Right ventricle myocardium superior (tissue), 1 donor: ENCODE measurements around the gene TWF2. TPM values are rescaled to one million over a fixed set of nuclear protein-coding genes. Genes with fewer than 3 reads are reported as not detected.
A peak's percentile ranks its signal among the peaks of the same experiment; 100 is the strongest.

ENCODE experiments used
- ATAC-seq: fragments of 200-7000 bp; cut with Tn5 transposase; one replicate; pipeline ENCODE4 v1.9.1; 2020; ENCODE audit warnings: mild to moderate bottlenecking; ENCODE audit not compliant: poor library complexity
- DNase-seq: peaks from one replicate; pipeline ENCODE4 v3.0.0-alpha.2; 2020
- intact Hi-C: fragments of 100-400 bp; cut with DNase I; formaldehyde crosslinking; loops from one replicate; pipeline ENCODE4 v1.11.2; 2022
- total RNA-seq: library from RNA; stranded (reverse); fragmentation: NEBNext Ultra II Directional; extraction: Animal tissue kit (Norgen Biotek cat#: 25700); gene quantifications from one replicate; pipeline ENCODE4 v1.2.1, GENCODE V29; 2021
- donor health status: DM: no; HTN: yes; CAD: no; lungs with severe emphysema.

The TWF2 gene
- total RNA-seq, 1 donor from 2014 or later, result 131 TPM

DNA sequence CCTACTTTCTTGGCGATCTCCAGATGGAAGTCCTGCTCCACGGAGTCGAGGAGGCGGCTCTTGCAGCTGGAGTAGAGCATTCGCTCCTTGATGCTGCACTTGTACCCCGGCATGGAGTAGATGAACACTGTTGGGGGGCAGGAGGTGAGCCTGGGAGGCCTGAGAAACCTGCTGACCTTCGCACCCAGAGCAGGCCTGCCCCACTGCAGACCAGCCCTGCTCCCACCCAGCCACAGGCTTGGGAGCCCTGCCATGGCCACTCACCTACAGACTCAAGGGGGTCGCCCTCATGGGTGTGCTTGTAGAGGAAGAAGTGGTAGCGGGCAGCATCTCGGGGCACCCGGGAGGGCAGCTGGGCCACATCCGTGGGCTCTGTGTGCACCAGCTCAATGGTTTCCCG, 9.3 kb downstream of the TWF2 start:
- ATAC-seq, result no peak
- DNase-seq, result no peak
- intact Hi-C loops, result loop anchor here (5.0 kb wide), 1 partner anchor 113 kb away; no protein-coding TSS in a partner anchor

DNA sequence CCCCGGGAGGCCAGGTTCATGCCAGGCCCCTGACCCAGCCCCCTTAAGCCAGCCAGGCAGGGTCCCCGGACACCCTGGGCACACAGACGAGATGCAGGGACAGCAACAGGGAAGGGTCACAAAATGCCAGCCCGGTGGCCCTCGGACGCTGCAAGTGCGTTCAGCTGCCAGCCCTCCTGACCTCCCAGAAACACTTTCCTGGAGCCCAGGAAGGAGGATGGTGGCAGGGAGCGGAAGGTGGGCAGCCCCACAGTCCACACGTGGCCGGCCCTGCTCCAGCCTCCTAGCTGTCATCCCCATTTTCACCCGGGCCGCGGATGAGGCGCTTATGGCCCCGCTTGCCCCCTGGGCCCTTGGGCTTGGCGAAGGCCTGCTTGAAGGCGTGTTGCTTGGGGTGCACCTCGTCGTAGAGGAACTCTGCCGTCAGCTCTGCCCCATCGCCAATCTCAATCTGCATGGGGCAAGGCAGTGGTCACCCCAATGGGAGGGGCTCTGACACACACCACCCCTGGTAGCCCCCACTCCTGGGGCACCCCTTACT, 10.1 kb downstream of the TWF2 start:
- no peak for DNase-seq
- intact Hi-C loops, result loop anchor here (5.0 kb wide), 1 partner anchor 113 kb away; no protein-coding TSS in a partner anchor
- ATAC-seq, result no peak

DNA sequence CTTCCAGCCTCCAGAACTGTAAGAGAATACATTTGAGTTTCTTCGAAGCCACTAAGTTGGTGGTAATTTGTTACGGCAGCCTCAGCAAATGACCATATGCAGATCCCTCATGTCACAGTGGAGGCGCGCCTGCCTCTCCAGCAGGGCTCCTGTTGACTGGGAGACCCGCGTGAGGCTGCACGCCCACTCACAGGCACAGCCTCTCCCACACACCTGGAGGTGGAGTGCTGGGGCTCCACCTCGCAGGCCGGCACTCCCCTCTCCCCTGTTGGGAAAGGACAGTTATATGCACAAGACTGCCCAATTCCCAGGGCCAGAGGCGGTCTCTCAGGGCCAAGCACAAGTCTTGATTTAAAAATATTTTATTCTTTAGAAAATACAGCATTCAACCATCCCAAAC, 10.7 kb downstream of the TWF2 start:
- intact Hi-C loops, result loop anchor here (5.0 kb wide), 1 partner anchor 114 kb away; no protein-coding TSS in a partner anchor
- ATAC-seq (no peak), DNase-seq (no peak)

DNA sequence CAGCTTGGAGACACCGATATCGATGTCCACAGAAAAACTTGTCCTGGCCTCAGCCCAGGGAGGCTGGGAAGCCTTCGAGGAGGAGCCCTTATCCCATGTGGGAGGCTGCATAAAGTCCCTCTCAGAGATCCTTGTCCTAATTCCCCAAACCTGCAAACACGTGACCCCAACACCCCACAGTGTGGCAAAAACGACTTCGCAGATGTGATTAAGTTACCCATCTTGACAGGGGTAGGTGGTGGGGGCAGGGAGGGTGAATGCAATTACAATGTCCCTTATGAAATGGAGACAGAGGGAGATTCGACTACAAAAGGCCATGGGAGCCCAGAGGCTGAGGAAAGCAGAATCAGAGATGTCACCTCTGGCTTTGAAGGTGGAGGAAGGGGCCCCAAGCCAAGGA, 11.2 kb downstream of the TWF2 start:
- intact Hi-C loops, result loop anchor here (5.0 kb wide), 1 partner anchor 115 kb away; no protein-coding TSS in a partner anchor
- DNase-seq, result no peak

DNA sequence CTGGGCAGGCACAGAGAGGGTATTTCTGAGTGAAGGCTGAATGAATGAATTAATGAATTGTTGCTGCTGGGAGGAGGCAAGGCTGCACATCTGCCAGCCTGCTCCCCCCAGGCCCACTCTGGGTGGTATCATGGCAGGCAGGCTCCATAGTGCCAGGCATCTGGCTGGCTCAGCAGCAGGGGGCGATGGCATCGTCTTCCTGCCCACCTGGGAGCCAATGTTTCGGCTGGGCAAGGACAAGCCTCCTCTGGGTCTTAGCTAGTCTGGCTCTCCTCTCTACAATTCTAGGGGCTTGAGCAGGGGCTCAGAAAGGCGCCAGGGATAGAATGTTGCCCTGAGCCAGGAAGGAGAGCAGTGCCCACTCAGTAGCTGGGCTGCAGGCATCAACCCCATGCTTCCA, 11.8 kb downstream of the TWF2 start:
- intact Hi-C loops, result loop anchor here (5.0 kb wide), 1 partner anchor 115 kb away; no protein-coding TSS in a partner anchor
- DNase-seq, result no peak
- no peak for ATAC-seq

More for the DNA sequence above, 11.2 kb downstream of the TWF2 start:
- ATAC-seq, result no peak

DNA sequence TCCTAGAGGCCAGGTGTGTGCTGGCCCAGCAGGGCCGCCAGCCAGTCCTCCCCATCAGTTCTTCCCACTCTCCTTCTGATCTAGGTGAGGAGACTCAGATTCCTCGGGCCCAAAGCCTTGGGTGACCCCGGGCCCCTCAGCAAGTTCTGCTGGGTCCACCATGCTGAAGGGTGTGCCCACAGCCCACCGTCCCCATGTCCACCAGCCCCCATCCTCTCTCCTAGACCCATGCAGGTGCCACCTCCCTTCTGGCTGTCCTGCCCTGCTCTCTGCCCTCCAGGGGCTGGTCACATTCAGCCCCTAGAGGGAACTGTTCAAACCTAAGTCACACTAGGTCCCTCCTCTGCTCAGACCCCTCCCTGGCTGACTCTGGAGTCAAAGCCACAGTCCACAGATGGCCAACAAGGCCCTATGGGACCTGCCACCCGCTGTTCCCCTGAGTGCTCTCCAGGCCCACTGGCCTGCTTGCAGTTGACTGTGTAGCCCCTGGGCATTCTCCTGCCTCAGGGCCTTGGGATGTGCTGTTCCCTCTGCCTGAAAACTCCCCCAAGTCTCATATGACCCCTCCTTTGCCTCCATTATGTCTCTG, 12.6 kb downstream of the TWF2 start:
- no peak for DNase-seq
- no peak for ATAC-seq
- intact Hi-C loops, result loop anchor here (5.0 kb wide), 1 partner anchor 116 kb away; no protein-coding TSS in a partner anchor

DNA sequence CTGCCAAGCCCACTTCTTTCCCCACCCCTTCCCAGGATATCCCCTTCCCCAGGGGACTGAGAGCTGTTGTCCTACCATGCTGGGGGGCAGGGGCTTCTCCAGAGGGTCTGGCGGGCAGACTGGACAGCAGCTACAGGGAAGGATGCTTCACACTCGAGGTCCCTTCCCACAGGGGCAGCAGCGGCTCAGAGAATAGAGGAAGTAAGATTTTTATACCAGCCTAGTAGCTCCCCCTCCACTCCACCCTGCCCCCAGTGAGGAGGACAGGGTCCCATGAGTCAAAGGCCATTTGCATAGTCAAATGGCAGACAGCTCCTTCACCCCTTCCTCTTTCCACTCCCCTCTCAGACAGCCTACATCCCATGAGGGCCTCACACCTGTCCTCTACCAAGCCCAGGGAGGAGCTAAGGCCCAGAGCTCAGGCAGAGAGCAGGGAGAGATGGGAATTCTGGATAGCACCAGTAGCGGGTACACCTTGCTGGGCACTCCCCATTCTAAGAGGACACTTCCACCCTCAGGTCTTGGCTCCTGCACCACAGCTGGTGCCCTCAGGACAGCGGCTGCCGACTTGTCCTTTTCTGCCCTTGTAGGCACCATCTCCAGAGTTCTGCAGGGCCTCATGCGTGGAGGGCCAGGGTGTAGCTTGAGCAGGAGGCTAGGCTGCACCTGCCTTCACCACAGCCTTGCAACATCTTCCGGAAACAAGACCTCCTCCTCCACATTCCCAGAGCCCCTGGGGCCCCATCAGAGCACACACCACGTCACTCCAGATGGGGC, 13.3 kb downstream of the TWF2 start, which contains the start of gene TLR9:
TSS of gene TLR9 (minus strand) at position 194 of the 777 bp plus-strand sequence. CDS start at position 78, 116 bp downstream.
- no peak for DNase-seq
- intact Hi-C loops, result loop anchor here (5.0 kb wide), 1 partner anchor 117 kb away; no protein-coding TSS in a partner anchor
- no peak for ATAC-seq

DNA sequence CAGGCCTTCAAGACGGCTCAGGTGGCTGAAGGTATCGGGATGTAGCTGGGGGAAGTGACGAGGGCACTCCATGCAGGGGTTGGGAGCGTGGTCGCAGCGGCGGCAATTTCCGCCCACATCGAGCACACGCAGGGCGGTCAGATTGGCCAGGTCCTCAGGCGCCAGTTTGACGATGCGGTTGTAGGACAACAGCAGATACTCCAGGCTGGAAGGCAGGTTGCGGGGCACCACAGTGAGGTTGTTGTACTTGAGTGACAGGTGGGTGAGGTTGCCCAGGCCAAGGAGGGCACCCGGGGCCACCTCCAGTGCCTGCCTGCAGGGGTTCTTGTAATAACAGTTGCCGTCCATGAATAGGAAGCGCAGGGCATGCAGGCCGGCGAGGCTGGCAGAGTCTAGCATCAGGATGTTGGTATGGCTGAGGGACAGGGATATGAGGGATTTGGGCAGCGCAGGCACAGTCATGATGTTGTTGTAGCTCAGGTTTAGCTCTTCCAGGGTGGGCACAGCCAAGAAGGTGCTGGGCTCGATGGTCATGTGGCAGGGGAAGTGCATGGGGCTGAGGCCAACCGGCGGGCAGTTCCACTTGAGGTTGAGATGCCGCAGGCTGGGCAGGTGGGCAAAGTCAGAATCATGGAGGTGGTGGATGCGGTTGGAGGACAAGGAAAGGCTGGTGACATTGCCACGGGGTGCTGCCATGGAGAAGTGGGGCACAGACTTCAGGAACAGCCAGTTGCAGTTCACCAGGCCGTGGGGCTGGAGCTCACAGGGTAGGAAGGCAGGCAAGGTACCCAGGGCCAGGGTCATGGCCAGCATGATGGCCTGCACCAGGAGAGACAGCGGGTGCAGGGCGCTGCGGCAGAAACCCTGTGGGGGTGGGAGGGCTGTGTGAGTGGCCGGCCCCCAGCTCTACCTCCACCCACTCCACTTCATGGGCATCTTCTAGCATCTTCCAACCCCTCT, 15.2 kb downstream of the TWF2 start:
- intact Hi-C loops, result no loop called here
- no peak for ATAC-seq

DNA sequence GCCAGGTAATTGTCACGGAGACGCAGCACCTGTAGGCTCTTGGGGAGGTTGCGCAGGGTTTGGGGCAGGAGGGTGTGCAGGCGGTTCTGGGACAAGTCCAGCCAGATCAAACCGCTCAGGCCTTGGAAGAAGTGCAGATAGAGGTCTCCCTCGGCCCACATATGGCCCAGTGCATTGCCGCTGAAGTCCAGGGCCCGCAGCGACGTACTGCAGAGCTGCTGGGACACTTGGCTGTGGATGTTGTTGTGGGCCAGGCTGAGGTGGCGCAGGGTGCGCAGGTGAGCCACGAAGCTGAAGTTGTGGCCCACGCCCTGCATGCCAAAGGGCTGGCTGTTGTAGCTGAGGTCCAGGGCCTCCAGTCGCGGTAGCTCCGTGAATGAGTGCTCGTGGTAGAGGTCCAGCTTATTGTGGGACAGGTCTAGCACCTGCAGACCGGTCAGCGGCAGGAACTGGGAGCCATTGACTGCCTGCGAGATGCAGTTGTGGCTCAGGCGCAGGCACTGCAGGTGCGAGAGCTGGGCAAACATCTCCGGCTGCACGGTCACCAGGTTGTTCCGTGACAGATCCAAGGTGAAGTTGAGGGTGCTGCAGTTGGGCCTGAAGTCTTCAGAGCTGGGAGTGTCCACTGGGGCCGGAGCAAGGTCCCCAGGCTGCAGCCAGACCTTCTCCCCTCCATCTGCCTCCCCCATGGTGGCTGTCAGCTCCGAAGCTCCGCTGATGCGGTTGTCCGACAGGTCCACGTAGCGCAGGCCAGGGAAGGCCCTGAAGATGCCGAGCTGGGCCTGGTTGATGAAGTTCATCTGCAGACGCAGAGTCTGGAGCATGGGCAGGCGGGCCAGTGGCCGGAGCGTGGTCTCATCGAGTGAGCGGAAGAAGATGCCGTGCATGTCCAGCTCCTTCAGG, 16.4 kb downstream of the TWF2 start:
- intact Hi-C loops, result no loop called here
- ATAC-seq (no peak), DNase-seq (no peak)

More for the DNA sequence above, 15.2 kb downstream of the TWF2 start:
- DNase-seq, result no peak

DNA sequence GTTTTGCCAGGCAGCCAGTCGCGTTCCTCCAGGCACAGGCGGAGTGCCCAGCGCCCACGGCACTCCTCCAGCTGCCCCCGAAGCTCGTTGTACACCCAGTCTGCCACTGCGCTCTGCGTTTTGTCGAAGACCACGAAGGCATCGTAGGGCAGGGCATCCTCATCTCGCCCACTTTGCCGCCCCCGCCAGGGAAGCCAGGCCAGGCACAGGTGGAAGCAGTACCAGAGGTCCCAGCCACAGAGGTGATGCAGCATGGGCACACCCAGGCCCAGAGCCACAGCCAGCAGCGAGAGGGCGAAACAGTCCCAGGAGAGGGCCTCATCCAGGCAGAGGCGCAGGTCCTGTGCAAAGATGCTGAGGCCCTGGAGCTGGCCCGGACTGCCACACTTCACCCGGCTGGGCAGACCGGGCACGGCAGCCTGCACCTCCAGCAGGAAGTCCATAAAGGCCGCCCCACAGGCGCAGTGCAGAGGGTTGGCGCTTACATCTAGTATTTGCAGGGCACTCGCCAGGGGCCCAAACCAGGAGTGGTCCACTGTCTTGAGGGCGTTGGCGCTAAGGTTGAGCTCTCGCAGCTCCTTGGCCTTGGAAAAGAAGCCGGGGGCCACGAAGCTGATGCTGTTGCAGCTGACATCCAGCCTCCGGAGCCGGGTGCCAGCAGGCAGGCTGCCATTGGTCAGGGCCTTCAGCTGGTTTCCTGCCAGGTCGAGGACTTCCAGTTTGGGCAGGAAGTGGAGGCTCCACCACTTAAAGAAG, 17.2 kb downstream of the TWF2 start:
- ATAC-seq, result no peak
- peak; percentile 70 for DNase-seq
- intact Hi-C loops, result no loop called here

DNA sequence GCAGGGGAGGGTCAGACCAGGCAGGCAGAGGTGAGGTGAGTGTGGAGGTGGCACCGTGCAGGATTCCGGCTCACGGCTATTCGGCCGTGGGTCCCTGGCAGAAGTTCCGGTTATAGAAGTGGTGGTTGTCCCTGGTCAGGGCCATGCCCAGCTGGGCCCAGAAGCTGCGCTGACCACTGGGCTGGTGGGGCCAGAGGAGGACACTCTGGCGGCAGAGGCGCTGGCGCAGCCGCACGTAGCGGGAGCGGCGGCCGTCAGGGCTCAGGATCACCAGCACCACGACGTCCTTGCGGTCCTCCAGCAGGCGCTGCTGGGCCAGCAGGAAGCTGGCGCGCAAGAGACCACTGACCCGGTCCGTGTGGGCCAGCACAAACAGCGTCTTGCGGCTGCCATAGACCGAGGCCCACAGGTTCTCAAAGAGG, 17.8 kb downstream of the TWF2 start:
- DNase-seq (no peak), ATAC-seq (no peak)
- intact Hi-C loops, result no loop called here

DNA sequence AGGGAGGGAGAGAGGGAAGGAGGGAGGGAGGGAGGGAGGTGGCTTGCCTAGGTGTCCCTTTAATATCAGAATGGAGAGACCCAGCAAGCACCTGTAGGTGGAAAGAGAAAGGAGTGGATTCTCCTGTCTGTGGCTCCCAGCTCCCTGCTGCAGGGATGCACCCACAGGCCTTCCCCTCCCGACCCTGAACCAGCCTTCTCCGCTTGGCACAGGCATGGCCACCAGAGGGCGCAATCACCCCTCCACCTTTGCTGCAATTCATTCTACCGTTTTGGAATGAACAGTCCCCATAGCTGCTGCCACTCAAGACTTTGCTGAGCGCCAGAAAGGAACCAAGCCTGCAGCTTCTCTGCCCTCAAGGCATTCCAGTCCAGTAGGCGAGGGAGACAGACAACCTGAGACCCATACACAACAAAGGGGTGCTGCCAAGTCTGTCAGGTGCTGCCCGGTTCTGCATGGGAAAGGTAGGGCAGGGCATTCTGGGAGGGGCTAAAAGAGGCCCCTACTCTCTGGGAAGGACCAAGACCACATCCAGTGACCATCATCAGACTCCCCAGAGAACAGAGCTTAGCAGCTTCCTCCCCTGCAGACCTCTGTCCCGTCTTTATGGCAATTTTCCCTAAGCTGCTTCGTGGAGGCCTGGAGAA, 18.5 kb downstream of the TWF2 start:
- intact Hi-C loops, result no loop called here

DNA sequence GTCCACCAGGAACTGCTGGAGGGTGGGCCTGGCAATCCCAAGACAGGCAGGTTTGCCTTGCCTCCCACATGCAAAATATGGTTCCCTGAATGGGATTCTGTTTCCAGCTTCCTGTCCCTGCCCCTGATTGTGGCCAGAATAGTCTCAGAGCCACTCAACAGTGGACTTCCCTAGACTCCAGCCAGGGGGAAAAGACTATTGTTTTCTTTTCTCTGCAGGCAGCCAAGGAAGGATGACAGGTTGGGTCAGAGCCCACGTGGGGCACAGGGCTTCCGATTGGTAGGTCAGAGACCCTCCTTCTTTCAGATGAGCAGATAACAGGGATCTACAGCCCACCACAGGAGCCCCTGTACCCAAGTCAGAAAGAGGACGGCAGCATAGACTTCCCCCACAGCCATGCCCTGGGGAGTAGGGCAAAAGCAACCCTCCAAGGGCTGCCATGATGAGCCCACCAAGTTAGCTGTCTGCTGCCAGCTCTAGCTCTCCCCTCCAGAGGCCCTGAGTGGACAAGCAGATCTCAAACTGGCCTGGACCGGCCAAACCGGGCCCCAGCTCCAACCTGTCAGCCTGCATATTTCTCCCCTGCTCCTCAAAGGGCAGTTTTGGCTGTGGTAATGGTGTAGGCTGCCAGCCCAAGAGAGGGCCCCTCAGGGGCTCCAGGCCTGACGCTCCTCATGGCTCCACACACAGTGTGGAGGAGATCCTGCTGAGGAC, 19.9 kb downstream of the TWF2 start:
- DNase-seq (no peak), ATAC-seq (no peak)

More for the DNA sequence above, 18.5 kb downstream of the TWF2 start:
- DNase-seq (peak; percentile 91), ATAC-seq (peak; percentile 78)

DNA sequence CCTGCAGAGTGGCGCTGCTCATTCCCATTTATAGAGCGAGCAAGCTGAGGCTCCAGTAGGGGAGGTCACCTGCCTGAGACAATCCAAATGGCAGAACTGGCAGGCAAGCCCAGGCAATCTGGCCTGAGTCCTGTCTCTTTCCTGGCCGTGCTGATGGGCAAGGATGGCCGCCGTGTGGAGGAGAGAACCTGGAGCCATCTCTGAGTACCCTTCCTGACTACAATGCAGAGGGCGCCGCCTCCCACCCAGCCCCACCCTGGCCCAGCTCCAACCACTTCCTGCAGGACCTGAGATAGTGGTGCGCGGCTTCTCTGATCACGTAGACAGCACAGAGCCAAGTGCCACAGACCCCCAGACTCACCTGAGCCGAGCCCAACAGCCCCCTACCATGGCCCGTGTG, 20.5 kb downstream of the TWF2 start:
- DNase-seq (no peak), ATAC-seq (no peak)
- intact Hi-C loops, result loop anchor here (10.0 kb wide), 1 partner anchor 64 kb away; the partner anchor contains the start of gene POC1A

More for the DNA sequence above, 19.9 kb downstream of the TWF2 start:
- intact Hi-C loops, result loop anchor here (10.0 kb wide), 1 partner anchor 64 kb away; the partner anchor contains the start of gene POC1A

DNA sequence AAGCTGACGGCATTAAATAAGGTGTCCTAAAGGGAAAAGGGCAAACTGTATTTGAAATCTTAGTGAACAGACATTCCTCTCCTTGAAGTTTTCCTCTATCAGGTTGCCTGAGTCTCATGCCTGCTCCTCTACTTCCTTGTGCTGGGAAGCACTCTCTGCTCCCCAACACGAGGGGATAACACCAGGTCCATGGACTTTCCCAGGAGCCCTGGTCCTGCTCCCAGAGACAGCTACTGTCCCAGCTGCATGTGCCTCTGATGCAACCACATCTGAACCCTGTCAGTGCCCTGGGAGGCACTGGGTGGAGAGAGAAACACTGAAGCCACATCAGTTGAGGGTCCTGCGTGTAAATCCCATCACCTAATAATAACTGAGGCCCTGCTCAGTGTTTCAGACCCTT, 20.9 kb downstream of the TWF2 start:
- ATAC-seq, result no peak
- intact Hi-C loops, result loop anchor here (10.0 kb wide), 1 partner anchor 63 kb away; the partner anchor contains the start of gene POC1A
- DNase-seq, result no peak
